Measurements from ENCODE around the gene CAP2.
"Not testable (repeated sequence)": the region's sequence is repeated elsewhere in the genome, so short reads cannot be mapped to it uniquely, and the experiment has no call there.

Gene CAP2

GRCh38 chr6:17397764-17398194 lies 4.4 kb downstream of the CAP2 start:
- no peak for DNase-seq (ENCODE audit: low spot score)

DNA sequence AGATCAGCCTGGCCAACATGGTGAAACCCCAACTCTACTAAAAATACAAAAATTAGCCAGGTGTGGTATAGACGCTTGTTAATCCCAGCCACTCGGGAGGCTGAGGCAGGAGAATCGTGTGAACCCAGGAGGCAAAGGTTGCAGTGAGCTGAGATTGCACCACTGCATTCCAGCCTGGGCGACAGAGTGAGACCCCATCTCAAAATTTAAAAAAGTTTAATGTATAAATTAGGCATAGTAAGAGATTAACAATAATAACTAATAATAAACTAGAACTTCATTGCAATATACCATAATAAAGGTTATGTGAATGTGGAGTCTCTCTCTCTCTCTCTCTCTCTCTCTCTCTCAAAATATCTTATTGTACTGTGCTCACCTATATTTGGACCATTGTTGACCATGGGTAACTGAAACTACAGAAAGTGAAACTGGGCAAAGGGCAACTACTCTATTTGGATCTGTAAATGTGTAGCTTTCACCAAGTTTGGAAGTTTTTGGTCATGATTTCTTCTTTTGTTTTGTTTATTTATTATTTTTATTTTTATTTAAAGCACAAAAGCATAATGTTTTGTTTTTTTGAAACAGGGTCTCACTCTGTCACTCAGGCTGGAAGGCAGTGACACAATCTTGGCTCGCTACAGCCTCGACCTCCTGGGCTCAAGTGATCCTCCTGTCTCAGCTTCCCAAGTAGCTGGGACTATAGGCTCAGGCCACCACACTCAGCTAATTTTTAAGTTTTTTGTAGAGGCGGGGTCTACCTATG lies 12.0 kb downstream of the CAP2 start:
- DNase-seq (ENCODE audit: low spot score): not testable (repeated sequence)

DNA sequence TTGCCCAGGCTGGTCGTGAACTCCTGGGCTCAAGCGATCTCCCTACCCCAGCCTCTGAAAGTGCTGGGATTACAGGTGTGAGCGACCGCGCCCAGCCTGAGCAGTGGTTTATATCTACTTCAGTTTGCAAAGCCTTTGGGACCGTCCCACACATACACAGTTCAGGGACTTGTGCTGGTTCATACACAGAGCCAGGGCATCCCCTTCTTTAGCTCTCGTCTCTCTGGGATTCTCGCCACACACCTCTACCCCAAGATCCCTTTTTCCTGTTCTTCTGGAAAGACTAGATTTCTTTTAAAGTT lies 12.5 kb downstream of the CAP2 start:
- no peak for DNase-seq (ENCODE audit: low spot score)

- no peak for DNase-seq (ENCODE audit: low spot score)
Observed at GRCh38 chr6:17408081-17408480, 14.7 kb downstream of the CAP2 start.

GRCh38 chr6:17410281-17410680 lies 16.9 kb downstream of the CAP2 start:
- no peak for DNase-seq (ENCODE audit: low spot score)

GRCh38 chr6:17413313-17413750 lies 19.9 kb downstream of the CAP2 start:
- no peak for DNase-seq (ENCODE audit: low spot score)

GRCh38 chr6:17414395-17414794 lies 21.0 kb downstream of the CAP2 start:
- DNase-seq (ENCODE audit: low spot score): not testable (repeated sequence)

DNA sequence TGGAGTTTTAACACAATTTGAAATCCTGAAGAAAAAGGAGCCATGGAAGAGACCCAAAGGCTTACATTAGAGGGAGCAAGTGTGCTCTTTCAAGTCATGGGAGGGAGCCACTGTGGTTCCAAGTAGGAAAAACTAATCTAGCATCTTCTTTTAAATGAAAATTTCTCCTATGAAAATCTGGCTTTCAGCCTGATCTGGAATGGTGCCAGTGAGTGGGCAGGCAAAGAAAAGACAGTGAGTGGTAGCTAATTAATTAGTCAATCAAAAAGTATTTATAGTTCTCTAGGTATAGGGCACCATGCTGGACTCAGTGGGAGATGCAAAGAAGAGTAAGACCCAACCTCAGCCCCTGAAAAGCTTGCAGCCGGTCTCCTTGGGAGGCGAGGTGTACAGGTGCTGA lies 21.9 kb downstream of the CAP2 start:
- no peak for DNase-seq (ENCODE audit: low spot score)

DNA sequence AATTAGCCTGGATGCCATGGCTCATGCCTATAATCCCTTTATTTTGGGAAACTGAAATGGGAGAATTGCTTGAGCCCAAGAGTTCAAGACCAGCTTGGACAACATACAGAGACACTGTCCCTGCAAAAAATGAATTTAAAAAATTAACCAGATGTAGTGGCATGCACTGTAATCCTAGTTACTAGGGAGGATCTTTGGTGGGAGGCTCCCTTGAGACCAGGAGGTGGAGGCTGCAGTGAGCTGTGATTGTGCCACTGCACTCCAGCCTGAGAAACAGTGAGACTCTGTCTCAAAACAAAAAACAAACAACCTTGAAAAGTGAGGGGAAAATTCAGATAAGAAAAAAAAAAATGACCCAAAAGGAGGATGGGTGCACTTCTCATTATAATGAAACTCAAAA lies 23.4 kb downstream of the CAP2 start:
- DNase-seq (ENCODE audit: low spot score): no peak

DNA sequence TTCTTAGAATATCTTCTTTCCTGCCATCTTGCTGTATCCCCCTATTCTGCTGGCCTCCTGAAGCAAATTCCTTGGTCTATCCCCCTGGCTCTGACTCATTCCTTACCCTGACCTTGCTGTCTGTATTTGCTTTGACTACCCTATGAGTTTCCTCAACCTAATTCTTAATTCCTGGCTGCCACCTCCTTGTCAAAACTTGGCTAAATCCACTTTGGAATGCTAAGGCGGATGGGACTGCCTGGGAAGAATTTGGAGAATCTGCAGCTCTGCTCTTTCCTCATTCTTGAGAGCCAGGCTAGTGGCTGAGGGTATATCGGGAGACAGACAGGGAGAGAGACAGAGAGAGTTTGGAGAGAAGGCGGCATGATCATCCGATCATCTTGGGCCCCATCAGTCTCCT lies 24.4 kb downstream of the CAP2 start:
- peak; percentile 60 for DNase-seq (ENCODE audit: low spot score)

DNA sequence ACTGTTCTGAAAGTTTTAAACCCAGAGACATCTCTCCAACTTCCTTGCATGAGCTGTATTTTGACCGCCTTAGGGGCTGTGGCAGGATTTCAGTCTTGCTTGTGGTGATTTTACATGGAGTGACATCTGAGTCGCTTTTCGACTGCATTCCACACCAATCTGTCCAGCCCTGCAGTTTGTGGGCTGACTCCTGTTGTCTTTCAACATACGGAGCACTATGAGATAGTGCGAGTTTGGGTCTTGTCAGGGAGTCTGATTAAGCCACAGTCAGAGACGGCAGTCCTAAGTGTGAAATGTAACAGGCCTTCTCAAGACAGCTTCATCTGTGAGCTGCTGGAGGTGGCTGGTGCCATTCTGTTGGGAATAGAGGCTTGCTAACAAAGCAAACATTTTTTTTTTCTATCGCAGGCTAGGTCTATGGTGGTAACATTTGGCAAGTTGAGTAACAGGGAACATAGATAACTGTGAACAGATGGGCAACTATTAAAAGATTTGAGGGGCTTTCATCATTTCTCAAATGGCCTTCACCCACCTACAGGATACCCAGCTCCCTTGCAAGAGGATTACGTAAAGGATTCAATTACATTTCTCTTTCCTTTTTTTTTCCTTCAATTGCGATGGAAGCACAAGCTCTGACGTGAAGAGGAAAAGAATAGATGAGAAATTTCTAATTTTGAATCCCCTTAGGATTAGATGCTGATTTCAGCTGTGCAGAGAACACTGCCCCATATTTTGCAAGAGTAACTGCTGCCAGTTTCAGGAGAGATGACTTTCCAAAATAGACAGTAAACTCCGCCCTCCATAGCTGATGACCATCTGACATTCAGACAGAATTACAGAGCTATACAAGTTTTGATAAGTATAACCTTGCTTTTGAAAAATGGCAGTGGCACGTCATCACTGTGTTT lies 25.1 kb downstream of the CAP2 start:
- no peak for DNase-seq (ENCODE audit: low spot score)

DNA sequence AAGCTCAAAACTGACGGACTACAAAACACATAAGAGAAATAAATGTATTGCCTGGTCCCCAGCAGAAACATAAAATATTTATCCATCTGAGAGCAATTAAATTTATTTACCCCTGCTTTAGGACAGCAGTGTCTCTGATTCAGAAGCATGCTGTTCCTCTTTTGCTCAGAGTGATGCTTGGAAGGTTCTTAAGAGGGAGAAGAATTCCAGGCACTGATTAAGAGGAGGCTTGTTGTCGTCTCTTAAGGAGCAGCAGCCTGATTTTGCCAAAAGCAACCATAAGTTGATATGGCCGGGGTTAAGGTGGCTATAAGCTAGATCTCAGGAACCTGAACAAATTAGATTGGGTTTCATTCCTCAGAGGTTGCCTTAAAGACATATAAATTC lies 25.8 kb downstream of the CAP2 start:
- no peak for DNase-seq (ENCODE audit: low spot score)

- no peak for DNase-seq (ENCODE audit: low spot score)
Observed at GRCh38 chr6:17420368-17420767, 27.0 kb downstream of the CAP2 start.

- DNase-seq (ENCODE audit: low spot score): no peak
Observed at GRCh38 chr6:17421406-17421805, 28.0 kb downstream of the CAP2 start.

GRCh38 chr6:17423026-17423425 lies 29.6 kb downstream of the CAP2 start:
- no peak for DNase-seq (ENCODE audit: low spot score)

- no peak for DNase-seq (ENCODE audit: low spot score)
Observed at GRCh38 chr6:17427062-17427461, 33.7 kb downstream of the CAP2 start.

- DNase-seq (ENCODE audit: low spot score): no peak
Observed at GRCh38 chr6:17427617-17428016, 34.2 kb downstream of the CAP2 start.

DNA sequence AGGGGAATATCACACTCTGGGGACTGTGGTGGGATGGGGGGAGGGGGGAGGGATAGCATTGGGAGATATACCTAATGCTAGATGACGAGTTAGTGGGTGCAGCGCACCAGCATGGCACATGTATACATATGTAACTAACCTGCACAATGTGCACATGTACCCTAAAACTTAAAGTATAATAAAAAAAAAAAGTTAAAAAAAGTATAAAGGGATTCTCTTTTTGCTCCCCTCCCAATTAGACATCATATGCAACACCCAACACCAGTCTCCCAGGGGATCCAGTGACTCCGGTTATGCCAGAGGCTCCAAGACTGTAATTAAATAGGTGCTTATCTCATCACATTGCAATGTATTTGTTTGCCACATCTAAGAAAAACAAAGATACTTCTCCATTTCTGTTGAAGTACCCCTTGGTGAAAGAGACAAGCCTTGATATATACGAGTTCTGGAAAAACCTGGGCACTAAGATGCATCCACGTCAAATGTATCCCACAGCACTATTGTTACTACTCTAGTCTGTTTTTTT lies 35.3 kb downstream of the CAP2 start:
- DNase-seq (ENCODE audit: low spot score): not testable (repeated sequence)

- DNase-seq (ENCODE audit: low spot score): no peak
Observed at GRCh38 chr6:17429383-17430061, 36.1 kb downstream of the CAP2 start.

GRCh38 chr6:17431581-17431980 lies 38.2 kb downstream of the CAP2 start:
- no peak for DNase-seq (ENCODE audit: low spot score)

DNA sequence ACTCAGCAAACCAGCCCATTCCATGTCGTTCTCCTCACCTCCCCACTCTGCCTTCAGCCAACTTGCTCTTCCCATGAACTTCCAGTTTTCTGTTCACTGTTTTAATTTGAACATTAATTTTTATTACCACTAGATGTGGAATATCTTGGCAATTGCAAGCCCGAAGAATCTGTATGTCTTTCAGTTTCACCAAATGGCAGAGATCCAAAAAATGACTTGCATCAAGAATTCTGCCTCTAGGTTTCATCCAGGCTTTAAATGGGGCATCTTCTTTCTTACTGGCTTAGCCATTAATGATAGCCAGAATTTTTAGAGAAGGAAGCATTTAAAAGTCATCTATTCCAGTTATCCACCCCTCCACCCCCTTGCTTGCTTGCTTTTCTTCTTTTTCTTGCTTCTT lies 39.0 kb downstream of the CAP2 start:
- DNase-seq (ENCODE audit: low spot score): no peak

DNA sequence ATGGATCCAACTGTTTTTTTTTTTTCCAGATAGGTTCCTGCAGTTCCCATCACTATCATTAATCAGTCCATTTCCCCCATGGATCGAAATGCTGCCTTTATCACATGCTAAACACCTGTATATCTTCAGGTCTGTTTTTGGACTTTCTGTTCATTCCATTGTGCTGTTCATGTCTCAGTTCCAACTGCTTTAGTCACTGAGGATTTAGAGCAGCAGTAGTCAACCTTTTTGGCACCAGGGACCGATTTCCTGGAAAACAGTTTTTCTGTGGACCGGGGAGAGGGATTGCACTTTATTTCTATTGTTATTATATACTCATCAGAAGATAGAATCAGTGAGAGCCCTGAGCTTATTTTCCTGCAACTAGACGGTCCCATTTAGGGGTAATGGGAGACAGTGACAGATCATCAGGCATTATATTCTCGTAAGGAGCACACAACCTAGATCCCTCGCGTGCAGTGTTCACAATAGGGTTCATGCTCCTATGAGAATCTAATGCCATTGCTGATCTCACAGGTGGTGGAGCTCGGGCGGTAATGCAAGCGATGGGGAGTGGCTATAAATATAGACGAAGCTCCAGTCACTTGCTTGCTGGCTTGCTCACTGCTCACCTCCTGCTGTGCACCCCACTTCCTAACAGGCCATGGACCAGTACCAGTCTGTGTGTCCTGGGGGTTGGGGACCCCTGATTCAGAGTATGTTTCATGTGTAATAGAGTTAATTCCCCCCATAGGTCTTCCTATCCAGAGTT lies 46.0 kb downstream of the CAP2 start:
- DNase-seq (ENCODE audit: low spot score): no peak

Data from ecto neural progenitor cell (in vitro differentiated cells).